SK-N-MC (cell line): Measurements from ENCODE around the gene EMP2.

Experiments used
- EZH2 ChIP-seq: fragments of 200-600 bp; sonication (generic); IDR thresholded peaks from one replicate; pipeline ENCODE4 v1.6.1; 2017; ENCODE audit warnings: antibody characterized with exemption
- FOXP2 ChIP-seq: optimal IDR thresholded peaks from 2 replicates; pipeline ENCODE3; 2011; ENCODE audit warnings: mild to moderate bottlenecking, moderate library complexity; ENCODE audit not compliant: insufficient read depth; ENCODE audit errors: extremely low read length, control extremely low read depth
- POLR2AphosphoS5 ChIP-seq: IDR thresholded peaks from 2 replicates; pipeline ENCODE4 v1.6.1; 2012; ENCODE audit warnings: mild to moderate bottlenecking, low read depth, low read length, borderline replicate concordance

DNA sequence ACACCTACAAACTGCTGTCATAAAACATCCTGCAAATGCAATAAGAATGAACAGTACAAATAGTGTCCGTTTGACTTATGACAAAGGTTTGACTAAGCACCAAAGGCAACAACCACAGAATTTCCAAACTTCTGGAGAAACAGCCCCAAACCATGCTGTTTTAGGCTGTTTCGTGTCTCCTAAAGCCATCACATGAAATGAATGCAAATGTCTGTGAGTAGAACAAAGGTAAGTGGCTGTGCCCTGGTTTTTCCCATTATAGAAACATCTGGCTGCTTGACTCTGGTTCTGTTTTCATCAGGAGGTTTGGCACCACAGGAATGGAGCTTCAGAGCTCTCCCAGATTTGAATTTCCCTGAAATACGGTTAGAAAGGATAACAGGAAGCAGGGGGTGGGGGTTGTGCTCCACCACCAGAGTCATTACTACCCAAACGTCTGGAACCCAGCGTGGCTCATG, 4.6 kb upstream of the EMP2 start:
- TF ChIP-seq EZH2 (no peak), POLR2AphosphoS5 (no peak), FOXP2 (no peak)
